ENCODE results near the gene APEX1. TPM values are rescaled to one million over a fixed set of nuclear protein-coding genes. Genes with fewer than 3 reads are reported as not detected.

APEX1 gene
- total RNA-seq, 1 donor from 2014 or later = 433 TPM

DNA sequence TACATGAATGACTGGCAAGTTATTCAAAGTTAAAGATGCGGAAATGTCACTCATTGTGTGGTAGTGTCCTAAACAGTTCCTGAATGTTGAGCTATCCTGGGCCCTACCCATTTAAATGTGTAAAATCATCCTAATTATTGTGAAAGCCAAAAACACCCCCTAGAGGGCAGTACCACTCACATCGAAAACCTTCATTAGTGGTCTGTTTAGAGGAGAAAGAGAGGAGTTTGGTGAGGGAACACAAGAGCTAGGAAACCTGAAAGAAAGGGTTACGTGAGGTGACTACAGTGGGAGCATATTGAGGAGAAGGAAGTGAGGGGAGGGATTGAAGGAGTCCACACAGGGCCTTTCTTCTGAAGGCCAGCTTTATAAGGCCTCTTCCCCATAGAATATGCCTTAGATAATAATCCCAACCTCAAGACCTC lies 39.2 kb upstream of the APEX1 start:
- DNase-seq (ENCODE audit: low read depth, low spot score) = peak; percentile 17
- Mint-ChIP-seq H3K9me3 (no peaks in the 10 kb centered on the region), H3K27me3 (ENCODE audit: low read depth) (no peaks in the 10 kb centered on the region), H3K4me1 (peaks cover 23% of the 10 kb centered on the region), H3K36me3 (ENCODE audit: low read depth) (no peaks in the 10 kb centered on the region), H3K27ac (ENCODE audit: unreplicated experiment) (no peak overlapping the region), H3K4me3 (peak overlapping the region; percentile 29)
- TF ChIP-seq, protein P1, sequence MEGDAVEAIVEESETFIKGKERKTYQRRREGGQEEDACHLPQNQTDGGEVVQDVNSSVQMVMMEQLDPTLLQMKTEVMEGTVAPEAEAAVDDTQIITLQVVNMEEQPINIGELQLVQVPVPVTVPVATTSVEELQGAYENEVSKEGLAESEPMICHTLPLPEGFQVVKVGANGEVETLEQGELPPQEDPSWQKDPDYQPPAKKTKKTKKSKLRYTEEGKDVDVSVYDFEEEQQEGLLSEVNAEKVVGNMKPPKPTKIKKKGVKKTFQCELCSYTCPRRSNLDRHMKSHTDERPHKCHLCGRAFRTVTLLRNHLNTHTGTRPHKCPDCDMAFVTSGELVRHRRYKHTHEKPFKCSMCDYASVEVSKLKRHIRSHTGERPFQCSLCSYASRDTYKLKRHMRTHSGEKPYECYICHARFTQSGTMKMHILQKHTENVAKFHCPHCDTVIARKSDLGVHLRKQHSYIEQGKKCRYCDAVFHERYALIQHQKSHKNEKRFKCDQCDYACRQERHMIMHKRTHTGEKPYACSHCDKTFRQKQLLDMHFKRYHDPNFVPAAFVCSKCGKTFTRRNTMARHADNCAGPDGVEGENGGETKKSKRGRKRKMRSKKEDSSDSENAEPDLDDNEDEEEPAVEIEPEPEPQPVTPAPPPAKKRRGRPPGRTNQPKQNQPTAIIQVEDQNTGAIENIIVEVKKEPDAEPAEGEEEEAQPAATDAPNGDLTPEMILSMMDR (conservative IDR thresholded peaks at IDR 0.05) = peak; percentile 67

DNA sequence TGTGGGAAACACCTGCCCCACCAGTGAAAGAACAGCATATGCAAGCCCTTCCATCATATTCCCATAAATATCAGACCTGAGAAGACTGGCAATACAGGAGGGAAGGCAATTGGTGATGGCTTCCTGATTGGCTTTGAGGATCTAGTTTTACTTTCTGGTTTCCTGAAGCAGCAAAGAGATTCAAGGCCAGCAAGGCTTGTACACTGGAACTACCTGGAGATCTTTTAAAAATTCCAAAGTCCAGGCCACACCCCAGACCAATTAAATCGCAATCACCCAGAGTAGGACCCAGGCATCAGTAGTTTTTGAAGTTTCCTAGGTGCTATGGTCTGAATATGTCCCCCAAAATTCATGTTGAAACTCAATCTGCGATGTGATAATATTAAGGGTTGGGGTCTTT lies 38.8 kb upstream of the APEX1 start:
- Mint-ChIP-seq H3K36me3 (ENCODE audit: low read depth) (no peaks in the 10 kb centered on the region), H3K27ac (ENCODE audit: unreplicated experiment) (no peak overlapping the region), H3K4me1 (peaks cover 23% of the 10 kb centered on the region), H3K4me3 (no peak overlapping the region), H3K27me3 (ENCODE audit: low read depth) (no peaks in the 10 kb centered on the region), H3K9me3 (no peaks in the 10 kb centered on the region)
- TF ChIP-seq, protein P1 (conservative IDR thresholded peaks at IDR 0.05) = no peak
- no peak for DNase-seq (ENCODE audit: low read depth, low spot score)

DNA sequence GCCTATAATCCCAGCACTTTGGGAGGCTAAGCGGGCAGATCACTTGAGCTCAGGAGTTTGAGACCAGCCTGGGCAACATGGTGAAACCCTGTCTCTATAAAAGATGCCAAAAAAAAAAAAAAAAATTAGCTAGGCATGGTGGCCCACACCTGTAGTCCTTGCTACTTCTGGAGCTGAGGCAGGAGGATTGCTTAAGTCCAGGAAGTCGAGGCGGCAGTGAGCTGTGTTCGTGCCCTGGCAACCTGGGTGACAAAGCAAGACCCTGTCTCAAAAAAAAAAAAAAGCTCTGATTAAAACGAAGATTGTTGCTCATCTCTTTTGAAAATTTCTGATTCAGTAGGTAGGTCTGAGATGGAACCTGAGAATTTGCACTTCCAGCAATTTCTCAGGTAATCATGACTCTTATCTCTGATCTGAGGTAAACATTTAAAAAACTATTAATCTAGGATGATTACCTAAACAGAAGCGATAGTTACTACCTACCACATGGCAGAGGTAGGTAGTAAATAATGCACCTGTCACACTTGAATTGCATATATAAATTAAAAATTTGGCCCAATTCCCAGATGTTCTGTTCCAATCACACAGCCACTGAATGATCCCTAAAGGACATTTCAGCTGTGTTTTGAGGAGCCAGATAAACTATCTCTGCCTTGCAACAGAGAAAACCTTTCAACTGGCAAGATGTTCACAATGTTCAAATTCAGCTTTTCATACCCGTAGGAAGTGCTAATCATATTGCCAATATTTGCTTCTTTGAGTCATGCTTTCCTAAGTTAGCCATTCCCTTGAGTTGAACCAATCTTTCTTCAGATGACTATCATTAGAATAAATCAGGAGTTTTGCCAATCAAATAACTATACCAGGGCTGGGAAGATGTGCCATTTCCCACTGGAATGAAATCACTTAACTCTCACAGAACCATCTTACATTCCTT lies 37.5 kb upstream of the APEX1 start:
- Mint-ChIP-seq H3K4me3 (no peak overlapping the region), H3K27me3 (ENCODE audit: low read depth) (no peaks in the 10 kb centered on the region), H3K27ac (ENCODE audit: unreplicated experiment) (no peak overlapping the region), H3K36me3 (ENCODE audit: low read depth) (no peaks in the 10 kb centered on the region), H3K9me3 (no peaks in the 10 kb centered on the region), H3K4me1 (peaks cover 24% of the 10 kb centered on the region)
- TF ChIP-seq, protein P1 (conservative IDR thresholded peaks at IDR 0.05) = no peak
- DNase-seq (ENCODE audit: low read depth, low spot score) = no peak

DNA sequence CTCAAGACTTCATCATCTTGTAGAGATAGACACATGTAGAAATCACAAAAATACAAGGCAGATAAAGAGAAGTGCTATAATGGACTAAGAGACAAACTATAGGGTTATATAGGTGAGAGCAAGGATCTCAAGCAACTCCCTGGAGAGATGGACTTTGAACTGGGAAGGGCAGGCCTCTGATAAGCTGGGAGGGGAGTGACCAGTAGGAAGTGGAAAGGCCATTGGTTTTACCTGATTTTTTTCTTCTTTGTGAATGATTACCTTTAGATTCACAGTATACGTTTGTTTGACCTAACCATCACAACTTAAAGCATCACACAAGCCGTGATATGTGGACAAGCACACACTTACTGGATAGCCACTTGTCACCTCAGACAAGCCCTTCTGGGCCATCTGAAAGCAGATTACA lies 36.5 kb upstream of the APEX1 start:
- no peaks in the 10 kb centered on the region for H3K9me3 Mint-ChIP-seq
- no peaks in the 10 kb centered on the region for H3K27me3 Mint-ChIP-seq (ENCODE audit: low read depth)
- DNase-seq (ENCODE audit: low read depth, low spot score) = no peak
- no peak overlapping the region for H3K4me3 Mint-ChIP-seq
- no peaks in the 10 kb centered on the region for H3K36me3 Mint-ChIP-seq (ENCODE audit: low read depth)
- peaks cover 16% of the 10 kb centered on the region for H3K4me1 Mint-ChIP-seq
- TF ChIP-seq, protein P1 (conservative IDR thresholded peaks at IDR 0.05) = no peak
- H3K27ac Mint-ChIP-seq (ENCODE audit: unreplicated experiment) = no peak overlapping the region

DNA sequence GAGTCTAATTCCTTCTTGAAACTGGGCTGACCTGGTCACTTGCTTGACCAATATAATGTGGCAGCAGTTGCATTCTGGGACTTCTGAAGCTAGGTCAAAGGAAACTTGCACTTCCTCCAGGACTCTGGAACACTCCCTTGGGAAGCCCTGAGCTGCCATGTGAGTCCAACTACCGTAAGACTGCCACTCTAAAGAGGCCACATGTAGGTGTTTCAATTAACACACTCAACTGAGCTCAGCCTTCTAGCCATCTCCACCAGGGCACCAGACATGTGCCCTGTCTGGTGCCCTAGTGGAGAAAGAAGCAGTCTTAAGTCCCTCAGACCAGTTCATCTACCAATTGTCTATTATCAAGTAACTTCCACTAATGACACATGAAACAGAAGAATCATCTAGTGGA lies 35.6 kb upstream of the APEX1 start:
- no peaks in the 10 kb centered on the region for H3K9me3 Mint-ChIP-seq
- no peak for DNase-seq (ENCODE audit: low read depth, low spot score)
- H3K4me1 Mint-ChIP-seq = peaks cover 11% of the 10 kb centered on the region
- TF ChIP-seq, protein P1 (conservative IDR thresholded peaks at IDR 0.05) = no peak
- H3K36me3 Mint-ChIP-seq (ENCODE audit: low read depth) = no peaks in the 10 kb centered on the region
- H3K27me3 Mint-ChIP-seq (ENCODE audit: low read depth) = no peaks in the 10 kb centered on the region
- no peak overlapping the region for H3K27ac Mint-ChIP-seq (ENCODE audit: unreplicated experiment)
- no peak overlapping the region for H3K4me3 Mint-ChIP-seq
